Measurements from ENCODE around the gene SET. TPM values are rescaled to one million over a fixed set of nuclear protein-coding genes. Genes with fewer than 3 reads are reported as not detected.
A peak's percentile ranks its signal among the peaks of the same experiment; 100 is the strongest.

Gene SET
- total RNA-seq, 1 experiment from 2014 or later = 422 TPM

DNA sequence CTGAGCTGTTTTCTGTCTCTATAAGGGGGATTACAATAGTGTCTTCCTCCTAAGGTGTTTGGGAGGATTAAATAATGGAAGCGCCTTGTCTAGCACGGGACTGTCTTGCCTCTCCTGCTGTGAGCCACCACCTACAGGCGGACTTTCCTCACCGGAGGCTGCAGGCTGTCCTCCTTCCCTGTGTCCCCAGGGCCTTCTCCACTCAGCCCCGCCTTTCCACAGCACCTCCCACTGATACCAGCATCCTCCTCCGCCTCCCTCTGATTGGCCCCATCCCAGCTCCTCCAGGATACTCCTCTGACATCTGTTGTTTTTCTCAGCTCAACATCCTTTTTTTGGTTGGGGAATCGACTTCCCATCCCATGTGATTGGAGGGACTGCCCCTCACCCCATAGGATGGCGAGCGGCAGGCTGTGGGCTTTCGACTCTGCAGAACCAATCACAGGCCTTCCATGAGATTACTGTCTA is 35.8 kb downstream of the SET start:
- ATAC-seq = peak; percentile 23
- Histone ChIP-seq H3K4me3 (ENCODE audit: low read depth in 2 of 2, low read length in 2 of 2) (peak overlapping the region; percentile 79 to 80), H3K36me3 (ENCODE audit: control insufficient read depth, insufficient read depth, low read length) (peaks cover 3% of the 10 kb centered on the region; the same call in 1 of the 2 replicates), H3K4me1 (ENCODE audit: control insufficient read depth, insufficient read depth, low read length) (peaks cover 6% of the 10 kb centered on the region), H3K27ac (ENCODE audit: low read length) (peak overlapping the region; percentile 89), H3K9me3 (ENCODE audit: control insufficient read depth, insufficient read depth, low read depth, low read length) (no peaks in the 10 kb centered on the region), H3K27me3 (ENCODE audit: control insufficient read depth, insufficient read depth, low read length) (no peaks in the 10 kb centered on the region)
- POLR2A ChIA-PET = no interaction called here
- in situ Hi-C loops (cut with HindIII; ENCODE audit: low pct_unique_long_range_greater_than_20kb, low sequenced_read_pairs) = no loop called here
- no peak for DNase-seq (ENCODE audit: low read depth, low spot score)
- CTCF ChIA-PET = no interaction called here
- BruUV-seq (replicated peaks) = TSS peak; percentile 69
- intact Hi-C loops (cut with micrococcal nuclease; ENCODE audit: unreplicated experiment) = no loop called here
- TF ChIP-seq TCF7L2 (IDR thresholded peaks at IDR 0.05; ENCODE audit: low read depth, low read length) = no peak
- no peak for TF ChIP-seq SIN3A (IDR thresholded peaks at IDR 0.05; ENCODE audit: borderline replicate concordance, insufficient read depth, low read depth, low read length)
- TF ChIP-seq, protein P1, sequence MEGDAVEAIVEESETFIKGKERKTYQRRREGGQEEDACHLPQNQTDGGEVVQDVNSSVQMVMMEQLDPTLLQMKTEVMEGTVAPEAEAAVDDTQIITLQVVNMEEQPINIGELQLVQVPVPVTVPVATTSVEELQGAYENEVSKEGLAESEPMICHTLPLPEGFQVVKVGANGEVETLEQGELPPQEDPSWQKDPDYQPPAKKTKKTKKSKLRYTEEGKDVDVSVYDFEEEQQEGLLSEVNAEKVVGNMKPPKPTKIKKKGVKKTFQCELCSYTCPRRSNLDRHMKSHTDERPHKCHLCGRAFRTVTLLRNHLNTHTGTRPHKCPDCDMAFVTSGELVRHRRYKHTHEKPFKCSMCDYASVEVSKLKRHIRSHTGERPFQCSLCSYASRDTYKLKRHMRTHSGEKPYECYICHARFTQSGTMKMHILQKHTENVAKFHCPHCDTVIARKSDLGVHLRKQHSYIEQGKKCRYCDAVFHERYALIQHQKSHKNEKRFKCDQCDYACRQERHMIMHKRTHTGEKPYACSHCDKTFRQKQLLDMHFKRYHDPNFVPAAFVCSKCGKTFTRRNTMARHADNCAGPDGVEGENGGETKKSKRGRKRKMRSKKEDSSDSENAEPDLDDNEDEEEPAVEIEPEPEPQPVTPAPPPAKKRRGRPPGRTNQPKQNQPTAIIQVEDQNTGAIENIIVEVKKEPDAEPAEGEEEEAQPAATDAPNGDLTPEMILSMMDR (IDR thresholded peaks at IDR 0.05) = no peak
- no peak for TF ChIP-seq POLR2AphosphoS5 (IDR thresholded peaks at IDR 0.05; ENCODE audit: low read depth, low read length)
- TF ChIP-seq, protein P2, sequence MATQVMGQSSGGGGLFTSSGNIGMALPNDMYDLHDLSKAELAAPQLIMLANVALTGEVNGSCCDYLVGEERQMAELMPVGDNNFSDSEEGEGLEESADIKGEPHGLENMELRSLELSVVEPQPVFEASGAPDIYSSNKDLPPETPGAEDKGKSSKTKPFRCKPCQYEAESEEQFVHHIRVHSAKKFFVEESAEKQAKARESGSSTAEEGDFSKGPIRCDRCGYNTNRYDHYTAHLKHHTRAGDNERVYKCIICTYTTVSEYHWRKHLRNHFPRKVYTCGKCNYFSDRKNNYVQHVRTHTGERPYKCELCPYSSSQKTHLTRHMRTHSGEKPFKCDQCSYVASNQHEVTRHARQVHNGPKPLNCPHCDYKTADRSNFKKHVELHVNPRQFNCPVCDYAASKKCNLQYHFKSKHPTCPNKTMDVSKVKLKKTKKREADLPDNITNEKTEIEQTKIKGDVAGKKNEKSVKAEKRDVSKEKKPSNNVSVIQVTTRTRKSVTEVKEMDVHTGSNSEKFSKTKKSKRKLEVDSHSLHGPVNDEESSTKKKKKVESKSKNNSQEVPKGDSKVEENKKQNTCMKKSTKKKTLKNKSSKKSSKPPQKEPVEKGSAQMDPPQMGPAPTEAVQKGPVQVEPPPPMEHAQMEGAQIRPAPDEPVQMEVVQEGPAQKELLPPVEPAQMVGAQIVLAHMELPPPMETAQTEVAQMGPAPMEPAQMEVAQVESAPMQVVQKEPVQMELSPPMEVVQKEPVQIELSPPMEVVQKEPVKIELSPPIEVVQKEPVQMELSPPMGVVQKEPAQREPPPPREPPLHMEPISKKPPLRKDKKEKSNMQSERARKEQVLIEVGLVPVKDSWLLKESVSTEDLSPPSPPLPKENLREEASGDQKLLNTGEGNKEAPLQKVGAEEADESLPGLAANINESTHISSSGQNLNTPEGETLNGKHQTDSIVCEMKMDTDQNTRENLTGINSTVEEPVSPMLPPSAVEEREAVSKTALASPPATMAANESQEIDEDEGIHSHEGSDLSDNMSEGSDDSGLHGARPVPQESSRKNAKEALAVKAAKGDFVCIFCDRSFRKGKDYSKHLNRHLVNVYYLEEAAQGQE (IDR thresholded peaks at IDR 0.05; ENCODE audit: insufficient read depth in 1 of 2, low read depth in 2 of 2, low read length in 1 of 2) = no peak

DNA sequence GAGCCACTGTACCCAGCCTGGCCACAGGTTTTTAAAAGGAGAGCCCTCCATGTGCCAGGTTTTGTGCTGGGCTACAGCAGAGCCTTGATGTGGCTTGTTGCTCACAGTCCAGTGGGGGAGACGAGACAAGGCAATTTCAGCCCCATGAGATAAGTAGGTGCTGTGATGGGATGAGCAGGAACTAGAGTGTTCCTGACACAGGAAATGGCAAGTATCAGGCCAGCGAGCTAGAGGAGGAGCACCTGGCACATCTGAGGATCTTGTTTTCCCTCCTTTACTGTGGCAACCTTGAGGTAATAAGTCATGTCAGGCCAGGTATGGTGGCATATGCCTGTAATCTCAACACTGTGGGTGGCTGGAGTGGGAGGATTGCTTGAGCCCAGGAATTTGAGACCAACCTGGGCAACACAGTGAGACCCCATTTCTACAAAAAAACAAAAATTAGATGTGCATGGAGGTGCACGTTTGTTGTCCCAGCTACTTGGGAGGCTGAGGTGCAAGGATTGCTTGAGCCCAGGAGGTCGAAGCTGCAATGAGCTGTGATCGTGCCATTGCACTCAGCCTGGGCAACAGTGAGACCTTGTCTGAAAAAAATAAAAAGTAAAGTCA is 38.7 kb downstream of the SET start:
- ATAC-seq = no peak
- no peak overlapping the region for H3K4me3 ChIP-seq (ENCODE audit: low read depth in 2 of 2, low read length in 2 of 2)
- CTCF ChIA-PET = no interaction called here

More for the DNA sequence above, 38.7 kb downstream of the SET start:
- Histone ChIP-seq H3K27ac (ENCODE audit: low read length) (no peak overlapping the region), H3K27me3 (ENCODE audit: control insufficient read depth, insufficient read depth, low read length) (no peaks in the 10 kb centered on the region), H3K36me3 (ENCODE audit: control insufficient read depth, insufficient read depth, low read length) (peaks cover 3% of the 10 kb centered on the region; the same call in 1 of the 2 replicates), H3K9me3 (ENCODE audit: control insufficient read depth, insufficient read depth, low read depth, low read length) (no peaks in the 10 kb centered on the region), H3K4me1 (ENCODE audit: control insufficient read depth, insufficient read depth, low read length) (peaks cover 6% of the 10 kb centered on the region)
- intact Hi-C loops (cut with micrococcal nuclease; ENCODE audit: unreplicated experiment) (no loop called here), in situ Hi-C loops (cut with HindIII; ENCODE audit: low pct_unique_long_range_greater_than_20kb, low sequenced_read_pairs) (no loop called here)
- TF ChIP-seq SIN3A (IDR thresholded peaks at IDR 0.05; ENCODE audit: borderline replicate concordance, insufficient read depth, low read depth, low read length) = no peak
- TF ChIP-seq, protein P1 (IDR thresholded peaks at IDR 0.05) = no peak
- TF ChIP-seq, protein P2 (IDR thresholded peaks at IDR 0.05; ENCODE audit: insufficient read depth in 1 of 2, low read depth in 2 of 2, low read length in 1 of 2) = no peak
- no peak for TF ChIP-seq TCF7L2 (IDR thresholded peaks at IDR 0.05; ENCODE audit: low read depth, low read length)
- TF ChIP-seq POLR2AphosphoS5 (IDR thresholded peaks at IDR 0.05; ENCODE audit: low read depth, low read length) = no peak
- no peak for DNase-seq (ENCODE audit: low read depth, low spot score)
- BruUV-seq (replicated peaks) = no TSS peak
- POLR2A ChIA-PET = no interaction called here
